Activated CD4-positive, alpha-beta memory T cell treated with anti-CD3 and anti-CD28 coated beads, Interleukin-2, amount 10 ng/mL, durations not matched to agents 7 days and 5 days (primary cell): ENCODE results near the gene SALL2. TPM values are rescaled to one million over a fixed set of nuclear protein-coding genes. Genes with fewer than 3 reads are reported as not detected.

Experiments used
- total RNA-seq, 2 experiments: library from RNA; stranded (reverse); gene quantifications; one replicate each; pipeline ENCODE4 v1.2.3, GENCODE V29; 2021

The SALL2 gene
- total RNA-seq, 2 experiments from 2014 or later: 1.5 to 1.8 TPM

Other genes with a start within 250 kb of the SALL2 start
- gene RPGRIP1, start 246.3 kb downstream of the SALL2 start, total RNA-seq: not detected
- gene SUPT16H, start 142.3 kb downstream of the SALL2 start, total RNA-seq: 100 to 1,000 TPM; 114 TPM
- gene CHD8, start 70.2 kb downstream of the SALL2 start, total RNA-seq: 100 to 1,000 TPM; 108 to 112 TPM
- gene RAB2B, start 49.4 kb downstream of the SALL2 start, total RNA-seq: 10 to 100 TPM; 27.6 to 29.0 TPM
- 10 to 100 TPM; 82.1 to 85.6 TPM for gene TOX4, start 49.2 kb downstream of the SALL2 start, total RNA-seq
- gene METTL3, start 15.0 kb downstream of the SALL2 start, total RNA-seq: 10 to 100 TPM; 75.6 to 77.6 TPM
- not detected for gene OR10G3, start 53.7 kb upstream of the SALL2 start, total RNA-seq
- gene OR10G2, start 108.6 kb upstream of the SALL2 start, total RNA-seq: not detected
- under 1 TPM in 1 of 2 experiments, not detected in 1; 0.25 TPM for gene OR4E2, start 127.5 kb upstream of the SALL2 start, total RNA-seq
- gene OR4E1, start 147.5 kb upstream of the SALL2 start, total RNA-seq: under 1 TPM; 0.05 to 0.15 TPM